ENCODE measurements around the gene GPATCH2. TPM values are rescaled to one million over a fixed set of nuclear protein-coding genes. Genes with fewer than 3 reads are reported as not detected.
"Not testable (repeated sequence)": the region's sequence is repeated elsewhere in the genome, so short reads cannot be mapped to it uniquely, and the experiment has no call there.

The GPATCH2 gene
- total RNA-seq, 1 donor from 2014 or later, result 10.7 TPM

- no peaks in the 10 kb centered on the region for H3K4me1 Mint-ChIP-seq (ENCODE audit: low read depth)
- H3K36me3 Mint-ChIP-seq (ENCODE audit: low read depth), result no peaks in the 10 kb centered on the region
- H3K9me3 Mint-ChIP-seq, result no peaks in the 10 kb centered on the region
- H3K27ac Mint-ChIP-seq, result no peak overlapping the region
- no peak for DNase-seq (ENCODE audit: low spot score)
- intact Hi-C loops (cut with micrococcal nuclease), result no loop called here
- H3K27me3 Mint-ChIP-seq (ENCODE audit: low read depth), result no peaks in the 10 kb centered on the region
- H3K4me3 Mint-ChIP-seq (ENCODE audit: low read depth), result no peak overlapping the region
Measured at GRCh38 chr1:217402301-217402700, 228.6 kb downstream of the GPATCH2 start.

- H3K27ac Mint-ChIP-seq, result no peak overlapping the region
- intact Hi-C loops (cut with micrococcal nuclease), result no loop called here
- no peaks in the 10 kb centered on the region for H3K9me3 Mint-ChIP-seq
- H3K27me3 Mint-ChIP-seq (ENCODE audit: low read depth), result no peaks in the 10 kb centered on the region
- no peak overlapping the region for H3K4me3 Mint-ChIP-seq (ENCODE audit: low read depth)
- no peak for DNase-seq (ENCODE audit: low spot score)
- no peaks in the 10 kb centered on the region for H3K4me1 Mint-ChIP-seq (ENCODE audit: low read depth)
- no peaks in the 10 kb centered on the region for H3K36me3 Mint-ChIP-seq (ENCODE audit: low read depth)
Measured at GRCh38 chr1:217393896-217394295, 237.0 kb downstream of the GPATCH2 start.

GRCh38 chr1:217392441-217392840, 238.4 kb downstream of the GPATCH2 start:
- no peak overlapping the region for H3K27ac Mint-ChIP-seq
- no peaks in the 10 kb centered on the region for H3K27me3 Mint-ChIP-seq (ENCODE audit: low read depth)
- no peak overlapping the region for H3K4me3 Mint-ChIP-seq (ENCODE audit: low read depth)
- H3K9me3 Mint-ChIP-seq, result no peaks in the 10 kb centered on the region
- H3K4me1 Mint-ChIP-seq (ENCODE audit: low read depth), result no peaks in the 10 kb centered on the region
- H3K36me3 Mint-ChIP-seq (ENCODE audit: low read depth), result no peaks in the 10 kb centered on the region
- intact Hi-C loops (cut with micrococcal nuclease), result no loop called here
- DNase-seq (ENCODE audit: low spot score), result no peak

GRCh38 chr1:217389895-217390294, 241.0 kb downstream of the GPATCH2 start:
- Mint-ChIP-seq H3K4me3 (ENCODE audit: low read depth) (no peak overlapping the region), H3K4me1 (ENCODE audit: low read depth) (no peaks in the 10 kb centered on the region), H3K36me3 (ENCODE audit: low read depth) (no peaks in the 10 kb centered on the region), H3K9me3 (no peaks in the 10 kb centered on the region), H3K27ac (no peak overlapping the region), H3K27me3 (ENCODE audit: low read depth) (no peaks in the 10 kb centered on the region)
- no peak for DNase-seq (ENCODE audit: low spot score)
- intact Hi-C loops (cut with micrococcal nuclease), result no loop called here

GRCh38 chr1:217388522-217389065, 242.3 kb downstream of the GPATCH2 start:
- Mint-ChIP-seq H3K4me1 (ENCODE audit: low read depth) (no peaks in the 10 kb centered on the region), H3K4me3 (ENCODE audit: low read depth) (no peak overlapping the region), H3K27ac (no peak overlapping the region), H3K27me3 (ENCODE audit: low read depth) (no peaks in the 10 kb centered on the region), H3K9me3 (no peaks in the 10 kb centered on the region), H3K36me3 (ENCODE audit: low read depth) (no peaks in the 10 kb centered on the region)
- intact Hi-C loops (cut with micrococcal nuclease), result no loop called here
- no peak for DNase-seq (ENCODE audit: low spot score)

GRCh38 chr1:217381773-217382172, 249.1 kb downstream of the GPATCH2 start:
- intact Hi-C loops (cut with micrococcal nuclease); H3K27me3 Mint-ChIP-seq (ENCODE audit: low read depth); H3K4me1 Mint-ChIP-seq (ENCODE audit: low read depth); H3K4me3 Mint-ChIP-seq (ENCODE audit: low read depth); H3K27ac Mint-ChIP-seq; H3K36me3 Mint-ChIP-seq (ENCODE audit: low read depth); DNase-seq (ENCODE audit: low spot score): not testable (repeated sequence)
- H3K9me3 Mint-ChIP-seq, result peaks cover 13% of the 10 kb centered on the region

- H3K36me3 Mint-ChIP-seq (ENCODE audit: low read depth); DNase-seq (ENCODE audit: low spot score); H3K4me3 Mint-ChIP-seq (ENCODE audit: low read depth); H3K27me3 Mint-ChIP-seq (ENCODE audit: low read depth); intact Hi-C loops (cut with micrococcal nuclease); H3K27ac Mint-ChIP-seq; H3K4me1 Mint-ChIP-seq (ENCODE audit: low read depth): not testable (repeated sequence)
- peaks cover 22% of the 10 kb centered on the region for H3K9me3 Mint-ChIP-seq
Measured at GRCh38 chr1:217379804-217380203, 251.1 kb downstream of the GPATCH2 start.

- Mint-ChIP-seq H3K27ac (no peak overlapping the region), H3K36me3 (ENCODE audit: low read depth) (no peaks in the 10 kb centered on the region), H3K4me3 (ENCODE audit: low read depth) (no peak overlapping the region), H3K9me3 (peaks cover 24% of the 10 kb centered on the region), H3K27me3 (ENCODE audit: low read depth) (no peaks in the 10 kb centered on the region), H3K4me1 (ENCODE audit: low read depth) (no peaks in the 10 kb centered on the region)
- intact Hi-C loops (cut with micrococcal nuclease), result no loop called here
- no peak for DNase-seq (ENCODE audit: low spot score)
Measured at GRCh38 chr1:217379336-217379735, 251.6 kb downstream of the GPATCH2 start.

Other genes with a start within 250 kb of the GPATCH2 start
- not detected in 2 replicates for gene SPATA17, start 254 bp upstream of the GPATCH2 start, total RNA-seq

All from activated T-helper 2 cell treated with anti-CD3 and anti-CD28 coated beads, Interferon-gamma antibody, Interleukin-2, Interleukin-4, amounts not matched to agents 10 μg/mL and 5 μg/mL and 100 μg/mL, durations not matched to agents 14 hours and 24 hours and 36 hours (primary cell).